SU-DHL-6 (cell line): ENCODE results near the gene MRPL49.
A peak's percentile ranks its signal among the peaks of the same experiment; 100 is the strongest.

Source experiments
- H2AFZ ChIP-seq: fragments of 200-600 bp; sonication (generic); 2 replicates; pipeline ENCODE4 v1.6.1; 2014; ENCODE audit warnings: low read depth, mild to moderate bottlenecking, moderate library complexity, mixed read lengths, antibody characterized with exemption, low read length; ENCODE audit not compliant: severe bottlenecking
- H3F3A ChIP-seq: fragments of 200-600 bp; shearing (Covaris generic); 2 replicates; pipeline ENCODE4 v1.6.0; 2016; ENCODE audit warnings: antibody characterized with exemption, mild to moderate bottlenecking; ENCODE audit not compliant: insufficient read depth
- H3K27ac ChIP-seq: fragments of 200-600 bp; sonication (generic); 2 replicates; pipeline ENCODE4 v1.5.1; 2016; ENCODE audit warnings: low read depth, mild to moderate bottlenecking, low read length, moderate library complexity, mixed read lengths
- H3K27me3 ChIP-seq: fragments of 200-600 bp; sonication (generic), shearing (Covaris generic); 2 replicates; pipeline ENCODE4 v1.6.0; 2014; ENCODE audit warnings: mild to moderate bottlenecking, low read length
- H3K36me3 ChIP-seq: fragments of 200-600 bp; sonication (generic); 2 replicates; pipeline ENCODE4 v1.6.1; 2014; ENCODE audit warnings: mild to moderate bottlenecking, low read length, mixed read lengths
- H3K4me2 ChIP-seq: fragments of 300-600, 200-600 bp; shearing (Covaris generic), sonication (generic); 2 replicates; pipeline ENCODE4 v1.6.0; 2014; ENCODE audit warnings: low read length, low read depth, mild to moderate bottlenecking; ENCODE audit not compliant: poor library complexity, severe bottlenecking
- H3K4me3 ChIP-seq: fragments of 200-600 bp; sonication (generic); 2 replicates; pipeline ENCODE4 v1.5.1; 2014; ENCODE audit warnings: antibody characterized with exemption, low read length, mild to moderate bottlenecking, mixed read lengths; ENCODE audit not compliant: insufficient read depth, poor library complexity, severe bottlenecking
- H3K79me2 ChIP-seq: fragments of 200-600 bp; sonication (generic); 2 replicates; pipeline ENCODE4 v1.6.1; 2014; ENCODE audit warnings: mild to moderate bottlenecking, low read length, moderate library complexity; ENCODE audit not compliant: insufficient read depth
- H3K9ac ChIP-seq: fragments of 200-600 bp; sonication (generic); 2 replicates; pipeline ENCODE4 v1.7.0; 2014; ENCODE audit warnings: mild to moderate bottlenecking, low read length
- H3K9me2 ChIP-seq: fragments of 200-600 bp; sonication (generic); replicated peaks from 2 replicates; pipeline ENCODE4 v1.6.1; 2014; ENCODE audit warnings: low read length; ENCODE audit not compliant: insufficient read depth
- H3K9me3 ChIP-seq: fragments of 200-600 bp; sonication (generic); 2 replicates; pipeline ENCODE4 v1.6.1; 2014; ENCODE audit warnings: low read length, mixed read lengths; ENCODE audit not compliant: insufficient read depth
- H4K20me1 ChIP-seq: fragments of 200-600 bp; sonication (generic); 2 replicates; pipeline ENCODE4 v1.6.1; 2014; ENCODE audit warnings: low read depth, mild to moderate bottlenecking, antibody characterized with exemption, low read length, moderate library complexity, mixed read lengths
- EZH2phosphoT487 ChIP-seq: fragments of 200-600 bp; sonication (generic), shearing (Covaris generic); conservative IDR thresholded peaks from 2 replicates; pipeline ENCODE4 v1.6.1; 2018; ENCODE audit warnings: mild to moderate bottlenecking, antibody characterized with exemption, low read length, moderate library complexity, mixed read lengths
- TF ChIP-seq, protein P1 (sequence below): fragments of 200-600 bp; sonication (generic); IDR thresholded peaks from one replicate; pipeline ENCODE4 v1.5.1; 2017; ENCODE audit warnings: antibody characterized with exemption, mild to moderate bottlenecking, low read length, moderate library complexity; ENCODE audit not compliant: insufficient read depth, poor library complexity, severe bottlenecking

MRPL49 gene

DNA sequence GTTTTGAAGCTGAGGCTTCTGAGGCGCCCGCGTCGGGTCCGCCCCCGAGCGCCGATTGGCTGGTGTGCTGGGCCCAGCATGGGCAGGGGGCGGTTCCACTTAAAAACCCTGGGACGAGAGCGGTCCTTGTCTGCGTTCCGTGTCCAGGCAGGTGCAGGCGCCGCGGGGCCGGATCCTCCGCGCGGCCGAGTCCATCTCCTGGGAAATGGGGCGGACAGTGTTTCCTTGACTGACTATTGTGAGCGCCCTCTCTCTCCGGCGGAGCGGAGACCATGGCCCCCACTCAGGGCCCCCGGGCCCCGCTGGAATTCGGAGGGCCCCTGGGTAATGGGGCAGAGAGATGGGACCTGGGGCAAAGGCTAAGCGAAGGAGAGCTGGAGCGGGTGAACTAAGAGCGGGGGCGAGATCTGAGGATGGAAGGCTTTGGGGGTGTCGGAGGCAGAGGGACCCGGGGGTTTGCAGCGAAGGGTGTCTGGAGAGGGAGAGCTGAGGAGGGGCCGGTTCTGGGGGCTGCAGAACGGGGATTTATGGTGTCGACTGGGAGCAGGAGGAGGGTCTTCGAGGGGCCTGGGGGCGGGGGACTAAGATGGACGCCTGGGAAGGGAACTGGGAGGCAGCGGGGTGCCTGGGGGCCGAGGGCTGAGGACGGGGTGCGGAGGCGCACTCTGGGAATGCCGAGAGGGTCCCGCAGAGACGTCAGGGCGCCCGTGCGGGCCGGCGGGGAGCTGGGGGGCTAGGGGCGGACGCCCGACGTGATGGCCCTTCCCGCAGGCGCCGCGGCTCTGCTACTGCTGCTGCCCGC lies 10.2 kb upstream of the MRPL49 start, which contains the start of gene TM7SF2:
Gene TM7SF2 (plus strand): TSS at position 129 of the 802 bp plus-strand sequence. CDS start 144 bp downstream, at position 273.
- Histone ChIP-seq H3F3A (peaks cover 16% of the 10 kb centered on the region), H2AFZ (peak within 1 kb of the TSS; percentile 8), H3K4me3 (peak within 1 kb of the TSS; percentile 90), H3K9me3 (no peaks in the 10 kb centered on the region), H3K9me2 (no peaks in the 10 kb centered on the region), H3K79me2 (peaks cover 5% of the 10 kb centered on the region), H3K9ac (peak within 1 kb of the TSS; percentile 91), H4K20me1 (no peaks in the 10 kb centered on the region), H3K4me2 (peak within 1 kb of the TSS; percentile 94), H3K36me3 (no peaks in the 10 kb centered on the region), H3K27ac (peak within 1 kb of the TSS; percentile 88), H3K27me3 (no peaks in the 10 kb centered on the region)
- TF ChIP-seq EZH2phosphoT487: no peak
- TF ChIP-seq, protein P1, sequence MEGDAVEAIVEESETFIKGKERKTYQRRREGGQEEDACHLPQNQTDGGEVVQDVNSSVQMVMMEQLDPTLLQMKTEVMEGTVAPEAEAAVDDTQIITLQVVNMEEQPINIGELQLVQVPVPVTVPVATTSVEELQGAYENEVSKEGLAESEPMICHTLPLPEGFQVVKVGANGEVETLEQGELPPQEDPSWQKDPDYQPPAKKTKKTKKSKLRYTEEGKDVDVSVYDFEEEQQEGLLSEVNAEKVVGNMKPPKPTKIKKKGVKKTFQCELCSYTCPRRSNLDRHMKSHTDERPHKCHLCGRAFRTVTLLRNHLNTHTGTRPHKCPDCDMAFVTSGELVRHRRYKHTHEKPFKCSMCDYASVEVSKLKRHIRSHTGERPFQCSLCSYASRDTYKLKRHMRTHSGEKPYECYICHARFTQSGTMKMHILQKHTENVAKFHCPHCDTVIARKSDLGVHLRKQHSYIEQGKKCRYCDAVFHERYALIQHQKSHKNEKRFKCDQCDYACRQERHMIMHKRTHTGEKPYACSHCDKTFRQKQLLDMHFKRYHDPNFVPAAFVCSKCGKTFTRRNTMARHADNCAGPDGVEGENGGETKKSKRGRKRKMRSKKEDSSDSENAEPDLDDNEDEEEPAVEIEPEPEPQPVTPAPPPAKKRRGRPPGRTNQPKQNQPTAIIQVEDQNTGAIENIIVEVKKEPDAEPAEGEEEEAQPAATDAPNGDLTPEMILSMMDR: no peak

DNA sequence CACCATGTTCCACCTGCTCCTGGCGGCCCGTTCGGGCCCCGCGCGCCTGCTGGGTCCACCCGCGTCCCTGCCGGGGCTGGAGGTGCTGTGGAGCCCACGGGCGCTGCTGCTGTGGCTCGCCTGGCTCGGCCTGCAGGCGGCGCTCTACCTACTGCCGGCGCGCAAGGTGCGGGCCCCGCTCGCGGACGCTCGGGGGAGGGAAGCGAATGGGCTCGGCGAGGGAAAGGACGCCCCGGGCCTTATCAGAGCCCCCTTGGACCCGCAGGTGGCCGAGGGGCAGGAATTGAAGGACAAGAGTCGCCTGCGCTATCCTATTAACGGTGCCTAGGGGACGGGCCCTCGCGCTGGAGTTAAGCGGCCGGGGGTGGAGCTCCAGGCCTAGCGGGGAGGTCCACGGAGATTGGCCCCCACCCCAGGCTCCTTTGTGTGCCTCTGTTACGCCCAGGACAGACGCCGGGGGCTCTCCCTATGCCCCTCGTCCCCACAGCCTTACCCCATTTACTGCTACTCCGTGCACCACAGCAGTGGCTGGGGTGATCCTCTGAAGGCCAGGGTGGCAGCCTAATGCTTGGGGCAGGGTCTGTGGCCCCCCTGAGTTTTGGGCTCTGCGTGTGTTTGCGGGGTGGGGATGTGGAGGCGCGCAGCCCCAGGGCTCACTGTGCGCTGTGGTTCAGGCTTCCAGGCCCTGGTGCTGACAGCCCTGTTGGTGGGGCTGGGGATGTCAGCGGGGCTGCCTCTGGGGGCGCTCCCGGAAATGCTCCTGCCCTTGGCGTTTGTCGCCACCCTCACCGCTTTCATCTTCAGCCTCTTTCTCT lies 9.4 kb upstream of the MRPL49 start:
- H2AFZ ChIP-seq: peak overlapping the region; percentile 8
- no peaks in the 10 kb centered on the region for H3K27me3 ChIP-seq
- peaks cover 5% of the 10 kb centered on the region for H3K79me2 ChIP-seq
- H3K4me3 ChIP-seq: peak overlapping the region; percentile 90
- TF ChIP-seq EZH2phosphoT487: no peak
- TF ChIP-seq, protein P1: peak; percentile 95
- H3K4me2 ChIP-seq: peak overlapping the region; percentile 94
- peaks cover 16% of the 10 kb centered on the region for H3F3A ChIP-seq
- H3K36me3 ChIP-seq: no peaks in the 10 kb centered on the region
- peak overlapping the region; percentile 88 for H3K27ac ChIP-seq
- H3K9me3 ChIP-seq: no peaks in the 10 kb centered on the region
- H4K20me1 ChIP-seq: no peaks in the 10 kb centered on the region
- H3K9ac ChIP-seq: peak overlapping the region; percentile 91
- H3K9me2 ChIP-seq: no peaks in the 10 kb centered on the region

DNA sequence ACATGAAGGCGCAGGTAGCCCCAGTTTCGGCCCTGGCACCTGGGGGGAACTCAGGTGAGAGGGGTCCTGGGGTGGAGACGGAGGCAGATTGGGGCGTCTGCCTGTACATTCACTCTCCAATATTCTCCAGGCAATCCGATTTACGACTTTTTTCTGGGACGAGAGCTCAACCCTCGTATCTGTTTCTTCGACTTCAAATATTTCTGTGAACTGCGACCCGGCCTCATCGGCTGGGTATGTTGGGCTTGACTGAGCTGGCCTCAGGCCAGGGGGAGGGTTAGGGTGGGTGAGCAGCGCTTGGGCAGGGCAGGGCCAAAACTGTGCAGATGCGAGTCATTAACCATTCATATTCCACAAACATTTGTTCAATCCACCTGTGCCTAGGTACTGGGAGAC lies 8.8 kb upstream of the MRPL49 start:
- Histone ChIP-seq H3K79me2 (peaks cover 5% of the 10 kb centered on the region), H3K27me3 (no peaks in the 10 kb centered on the region), H2AFZ (no peak overlapping the region), H4K20me1 (no peaks in the 10 kb centered on the region), H3K27ac (peak overlapping the region; percentile 88), H3K36me3 (no peaks in the 10 kb centered on the region), H3F3A (peaks cover 22% of the 10 kb centered on the region), H3K4me3 (peak overlapping the region; percentile 90), H3K9ac (peak overlapping the region; percentile 91), H3K9me3 (no peaks in the 10 kb centered on the region), H3K9me2 (no peaks in the 10 kb centered on the region), H3K4me2 (peak overlapping the region; percentile 94)
- TF ChIP-seq EZH2phosphoT487: no peak
- TF ChIP-seq, protein P1: no peak
